H1 (cell line): Measurements from ENCODE around the gene GRIK1. TPM values are rescaled to one million over a fixed set of nuclear protein-coding genes. Genes with fewer than 3 reads are reported as not detected.

Experiments used
- ATF2 ChIP-seq: IDR thresholded peaks from 2 replicates; pipeline ENCODE4 v1.6.1; 2012; ENCODE audit warnings: low read length, inconsistent platforms
- SP1 ChIP-seq: IDR thresholded peaks from 2 replicates; pipeline ENCODE4 v1.6.1; 2011; ENCODE audit warnings: low read depth, low read length
- polyA plus RNA-seq, 7 experiments: library from polyadenylated mRNA; depleted of rRNA in 3 of 7; stranded (reverse) in 5 of 7; unstranded in 2 of 7; fragments of >200 nt in 5 of 7; fragments of 200-250 nt in 2 of 7; gene quantifications; 1 replicate in 5 of 7; 2 replicates in 1 of 7; 4 replicates in 1 of 7; pipeline versions ENCODE4 v1.2.1 to v1.2.3, GENCODE V29; 2011 to 2013; ENCODE audit warnings: missing spikeins in 2 of 7, mixed read lengths in 2 of 7
- total RNA-seq: library from RNA; stranded (reverse); fragmentation: NEBNext Ultra II Directional; extraction: Animal tissue kit (Norgen Biotek cat#: 25700); gene quantifications from 2 replicates; pipeline ENCODE4 v1.2.1, GENCODE V29; 2021

The GRIK1 gene
- total and polyA plus RNA-seq, 2 of the 8 experiments (the other 6 are each of a cell fraction or from before 2014, with no cell fraction given), result 0.11 to 0.32 TPM

GRCh38 chr21:29490016-29490415 is 449.8 kb downstream of the GRIK1 start (continued):
- no peak for TF ChIP-seq ATF2
- no peak for TF ChIP-seq SP1
